ENCODE data around the gene YARS2. TPM values are rescaled to one million over a fixed set of nuclear protein-coding genes. Genes with fewer than 3 reads are reported as not detected.

The YARS2 gene
- total and polyA plus RNA-seq, 9 of the 15 experiments (the other 6 are each of a cell fraction or from before 2014, with no cell fraction given): 15.2 to 40.9 (median 28.7) TPM

DNA sequence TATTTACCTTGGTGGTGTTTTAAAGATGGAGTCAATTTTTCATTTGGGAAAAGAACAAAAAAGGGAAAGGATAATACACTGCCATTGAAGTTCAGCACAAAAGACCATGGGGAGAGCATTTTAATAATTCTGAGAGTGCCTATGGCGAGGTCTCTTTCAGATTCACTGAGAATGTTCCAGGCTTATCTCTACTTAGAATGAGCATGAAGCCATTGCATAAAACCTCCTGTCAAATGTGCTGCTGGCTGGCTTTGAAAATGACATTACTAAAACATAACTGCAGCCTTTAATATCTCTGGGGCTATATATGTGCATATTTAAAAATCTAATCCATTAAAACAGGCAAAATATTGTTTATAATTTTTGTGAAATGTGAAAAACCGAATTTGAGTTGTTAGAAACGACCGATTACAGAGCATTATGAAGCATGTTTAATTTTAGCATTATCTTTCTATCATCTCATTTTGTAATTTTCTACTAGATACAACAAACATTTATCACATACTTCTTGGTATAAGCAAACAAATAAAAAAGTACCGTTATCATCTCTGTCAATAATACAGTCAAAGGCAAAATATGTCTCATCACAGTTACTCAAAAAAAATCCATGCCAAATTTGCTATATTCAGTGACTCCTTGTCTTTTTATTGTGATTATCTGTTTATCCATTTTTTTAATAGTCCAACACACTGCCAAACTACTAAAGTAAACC, 45.7 kb upstream of the YARS2 start (continued):
- no peak for TF ChIP-seq DNMT1 (IDR thresholded peaks at IDR 0.05)
- no peak for TF ChIP-seq E2F1 (CRISPR knock-in tag; IDR thresholded peaks at IDR 0.05)
- TF ChIP-seq SNIP1 (IDR thresholded peaks at IDR 0.05; ENCODE audit: low read depth): no peak

DNA sequence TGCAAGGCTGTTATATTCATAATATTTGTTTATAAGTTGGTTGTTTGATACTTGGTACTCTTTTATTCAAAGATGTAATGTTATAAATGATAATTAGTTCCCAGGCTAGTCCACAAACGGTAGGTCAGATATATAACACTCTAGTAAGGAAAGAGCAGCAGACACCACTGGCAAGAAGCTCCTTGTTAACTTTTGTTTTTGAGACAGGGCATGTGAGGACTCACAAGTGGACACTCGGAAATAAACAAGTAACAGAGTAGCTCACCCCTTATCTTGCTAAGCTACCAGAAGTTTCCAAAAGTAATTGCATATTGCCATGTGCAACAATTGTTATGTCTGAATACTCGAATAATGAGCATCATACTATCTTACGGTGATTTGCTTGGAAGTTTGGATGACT, 38.6 kb upstream of the YARS2 start:
- FAIRE-seq (no peak), ATAC-seq (no peak), DNase-seq (ENCODE audit: extremely low read depth in 1 of 4, low spot score in 3 of 4) (no peak)
- Histone ChIP-seq H3K4me2 (ENCODE audit: insufficient read depth, low read length) (no peak overlapping the region), H3K79me2 (ENCODE audit: control insufficient read depth, insufficient read depth, low read length) (no peaks in the 10 kb centered on the region), H3K27ac (ENCODE audit: extremely low read depth, low read depth, low read length) (no peak overlapping the region), H3K9me3 (replicated peaks; ENCODE audit: control insufficient read depth, insufficient read depth, low read depth, low read length) (no peaks in the 10 kb centered on the region), H3K9me1 (ENCODE audit: control insufficient read depth, insufficient read depth, low read length) (no peaks in the 10 kb centered on the region), H3K9ac (ENCODE audit: insufficient read depth in 1 of 2, low read depth in 2 of 2, low read length in 2 of 2) (no peak overlapping the region), H4K20me1 (replicated peaks; ENCODE audit: control insufficient read depth, insufficient read depth, low read length) (no peaks in the 10 kb centered on the region), H3K4me3 (no peak overlapping the region), H3K27me3 (ENCODE audit: control insufficient read depth in 2 of 2, insufficient read depth in 2 of 2, low read length in 2 of 2) (0 out of 5 replicates have a peak, but pooled peaks cover 0 to 5% of the 10 kb centered on the region in 2 experiments), H3K36me3 (ENCODE audit: control insufficient read depth, insufficient read depth, low read length) (no peaks in the 10 kb centered on the region), H2AFZ (ENCODE audit: low read depth, low read length) (no peak overlapping the region), H3K4me1 (replicated peaks in 1 of 2; ENCODE audit: control insufficient read depth in 2 of 2, insufficient read depth in 2 of 2, low read length in 2 of 2) (no peaks in the 10 kb centered on the region)
- WGBS (ENCODE audit: insufficient coverage, low coverage, missing lambda C conversion rate): 17% methylated on average over 4 of the region's 4 CpGs
- ChIA-PET POLR2A (no interaction called here), CTCF (ENCODE audit: low intra/inter-chr PET ratio) (no interaction called here)
- in situ Hi-C loops (cut with MboI) (no loop called here), intact Hi-C loops (cut with micrococcal nuclease) (no loop called here)
- no TSS peak for BruUV-seq (replicated peaks)
- TF ChIP-seq BRD9 (IDR thresholded peaks at IDR 0.05; ENCODE audit: low read depth, partially characterized antibody) (no peak), BMI1 (IDR thresholded peaks at IDR 0.05; ENCODE audit: low read length) (no peak), PREB (CRISPR knock-in tag; IDR thresholded peaks at IDR 0.05) (no peak), NONO (IDR thresholded peaks at IDR 0.05; ENCODE audit: low read depth in 2 of 2, low read length in 1 of 2) (no peak), ZKSCAN3 (CRISPR knock-in tag; IDR thresholded peaks at IDR 0.05) (no peak), RBM25 (IDR thresholded peaks at IDR 0.05; ENCODE audit: low read depth, low read length, severe bottlenecking) (no peak), ZFP1 (CRISPR knock-in tag; IDR thresholded peaks at IDR 0.05) (no peak), NCOA4 (IDR thresholded peaks at IDR 0.05; ENCODE audit: partially characterized antibody) (no peak), EGR1 (conservative IDR thresholded peaks at IDR 0.05) (no peak)
- TF ChIP-seq, protein P1, sequence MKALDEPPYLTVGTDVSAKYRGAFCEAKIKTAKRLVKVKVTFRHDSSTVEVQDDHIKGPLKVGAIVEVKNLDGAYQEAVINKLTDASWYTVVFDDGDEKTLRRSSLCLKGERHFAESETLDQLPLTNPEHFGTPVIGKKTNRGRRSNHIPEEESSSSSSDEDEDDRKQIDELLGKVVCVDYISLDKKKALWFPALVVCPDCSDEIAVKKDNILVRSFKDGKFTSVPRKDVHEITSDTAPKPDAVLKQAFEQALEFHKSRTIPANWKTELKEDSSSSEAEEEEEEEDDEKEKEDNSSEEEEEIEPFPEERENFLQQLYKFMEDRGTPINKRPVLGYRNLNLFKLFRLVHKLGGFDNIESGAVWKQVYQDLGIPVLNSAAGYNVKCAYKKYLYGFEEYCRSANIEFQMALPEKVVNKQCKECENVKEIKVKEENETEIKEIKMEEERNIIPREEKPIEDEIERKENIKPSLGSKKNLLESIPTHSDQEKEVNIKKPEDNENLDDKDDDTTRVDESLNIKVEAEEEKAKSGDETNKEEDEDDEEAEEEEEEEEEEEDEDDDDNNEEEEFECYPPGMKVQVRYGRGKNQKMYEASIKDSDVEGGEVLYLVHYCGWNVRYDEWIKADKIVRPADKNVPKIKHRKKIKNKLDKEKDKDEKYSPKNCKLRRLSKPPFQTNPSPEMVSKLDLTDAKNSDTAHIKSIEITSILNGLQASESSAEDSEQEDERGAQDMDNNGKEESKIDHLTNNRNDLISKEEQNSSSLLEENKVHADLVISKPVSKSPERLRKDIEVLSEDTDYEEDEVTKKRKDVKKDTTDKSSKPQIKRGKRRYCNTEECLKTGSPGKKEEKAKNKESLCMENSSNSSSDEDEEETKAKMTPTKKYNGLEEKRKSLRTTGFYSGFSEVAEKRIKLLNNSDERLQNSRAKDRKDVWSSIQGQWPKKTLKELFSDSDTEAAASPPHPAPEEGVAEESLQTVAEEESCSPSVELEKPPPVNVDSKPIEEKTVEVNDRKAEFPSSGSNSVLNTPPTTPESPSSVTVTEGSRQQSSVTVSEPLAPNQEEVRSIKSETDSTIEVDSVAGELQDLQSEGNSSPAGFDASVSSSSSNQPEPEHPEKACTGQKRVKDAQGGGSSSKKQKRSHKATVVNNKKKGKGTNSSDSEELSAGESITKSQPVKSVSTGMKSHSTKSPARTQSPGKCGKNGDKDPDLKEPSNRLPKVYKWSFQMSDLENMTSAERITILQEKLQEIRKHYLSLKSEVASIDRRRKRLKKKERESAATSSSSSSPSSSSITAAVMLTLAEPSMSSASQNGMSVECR (CRISPR knock-in tag; IDR thresholded peaks at IDR 0.05): no peak

All from K562 (cell line).